Colonic mucosa (tissue), 4 donors: ENCODE results near the gene RDH12. TPM values are rescaled to one million over a fixed set of nuclear protein-coding genes. Genes with fewer than 3 reads are reported as not detected.

Experiments
- DNase-seq: peaks from one replicate; pipeline ENCODE4 v3.0.0-alpha.2; 2020
- H3K27ac ChIP-seq: fragments of 200-600 bp; one replicate; pipeline ENCODE4 v1.8.0; 2021
- H3K27me3 ChIP-seq: fragments of 200-600 bp; one replicate; pipeline ENCODE4 v1.8.0; 2021
- H3K36me3 ChIP-seq: fragments of 200-600 bp; one replicate; pipeline ENCODE4 v1.8.0; 2021
- H3K4me1 ChIP-seq: fragments of 200-600 bp; one replicate; pipeline ENCODE4 v1.8.0; 2021; ENCODE audit warnings: mild to moderate bottlenecking
- H3K4me3 ChIP-seq: fragments of 200-600 bp; one replicate; pipeline ENCODE4 v1.8.0; 2021
- H3K9ac ChIP-seq, 2 donors: one replicate each; pipeline ENCODE4 v1.7.0; 2013; ENCODE audit warnings: control low read depth in 2 of 2, low read depth in 2 of 2, low read length in 2 of 2
- H3K9me3 ChIP-seq: fragments of 200-600 bp; one replicate; pipeline ENCODE4 v1.8.0; 2021
- intact Hi-C: fragments of 100-400 bp; cut with DNase I; formaldehyde crosslinking; loops from one replicate; pipeline ENCODE4 v1.14.1; 2022
- total RNA-seq, 2 donors: library from RNA; stranded (reverse); fragmentation: NEBNext Ultra II Directional in 1 of 2; extraction: Animal tissue kit (Norgen Biotek cat#: 25700) in 1 of 2; gene quantifications; one replicate each; pipeline ENCODE4 v1.2.1, GENCODE V29; 2021
- TF ChIP-seq, protein P1 (sequence below): fragments of 200-600 bp; IDR thresholded peaks from one replicate; pipeline ENCODE4 v1.8.0; 2022; ENCODE audit warnings: antibody characterized with exemption, mild to moderate bottlenecking
- donor health status: healthy.
- donor health status: DM: no; HTN: no; CAD: no.
- donor health status: DM: no; HTN: no; CAD: no.

RDH12 gene
- total RNA-seq, 2 donors from 2014 or later: not detected

DNA sequence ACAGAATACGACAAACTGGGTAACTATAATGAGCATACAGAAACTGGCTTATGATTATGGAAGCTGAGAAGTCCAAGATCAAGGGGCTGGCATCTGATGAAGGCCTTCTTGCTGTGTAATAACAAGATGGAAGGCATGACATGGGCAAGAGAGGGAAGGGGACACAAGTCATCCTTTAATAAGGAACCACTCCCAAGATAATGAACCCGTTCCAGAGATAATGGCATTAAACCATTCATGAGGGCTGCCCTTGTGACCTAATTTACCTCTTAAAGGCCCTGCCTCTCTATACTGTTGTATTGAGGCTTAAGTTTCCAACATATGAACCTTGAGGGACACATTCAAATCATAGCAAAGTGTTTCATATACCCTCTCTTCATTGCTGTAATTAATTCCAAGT is 22.7 kb upstream of the RDH12 start:
- Histone ChIP-seq H3K4me3 (no peak overlapping the region), H3K9me3 (no peaks in the 10 kb centered on the region), H3K9ac (no peak overlapping the region), H3K27ac (no peak overlapping the region), H3K27me3 (no peaks in the 10 kb centered on the region), H3K36me3 (no peaks in the 10 kb centered on the region), H3K4me1 (no peaks in the 10 kb centered on the region)
- TF ChIP-seq, protein P1, sequence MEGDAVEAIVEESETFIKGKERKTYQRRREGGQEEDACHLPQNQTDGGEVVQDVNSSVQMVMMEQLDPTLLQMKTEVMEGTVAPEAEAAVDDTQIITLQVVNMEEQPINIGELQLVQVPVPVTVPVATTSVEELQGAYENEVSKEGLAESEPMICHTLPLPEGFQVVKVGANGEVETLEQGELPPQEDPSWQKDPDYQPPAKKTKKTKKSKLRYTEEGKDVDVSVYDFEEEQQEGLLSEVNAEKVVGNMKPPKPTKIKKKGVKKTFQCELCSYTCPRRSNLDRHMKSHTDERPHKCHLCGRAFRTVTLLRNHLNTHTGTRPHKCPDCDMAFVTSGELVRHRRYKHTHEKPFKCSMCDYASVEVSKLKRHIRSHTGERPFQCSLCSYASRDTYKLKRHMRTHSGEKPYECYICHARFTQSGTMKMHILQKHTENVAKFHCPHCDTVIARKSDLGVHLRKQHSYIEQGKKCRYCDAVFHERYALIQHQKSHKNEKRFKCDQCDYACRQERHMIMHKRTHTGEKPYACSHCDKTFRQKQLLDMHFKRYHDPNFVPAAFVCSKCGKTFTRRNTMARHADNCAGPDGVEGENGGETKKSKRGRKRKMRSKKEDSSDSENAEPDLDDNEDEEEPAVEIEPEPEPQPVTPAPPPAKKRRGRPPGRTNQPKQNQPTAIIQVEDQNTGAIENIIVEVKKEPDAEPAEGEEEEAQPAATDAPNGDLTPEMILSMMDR: no peak
- intact Hi-C loops: no loop called here
- DNase-seq: no peak

DNA sequence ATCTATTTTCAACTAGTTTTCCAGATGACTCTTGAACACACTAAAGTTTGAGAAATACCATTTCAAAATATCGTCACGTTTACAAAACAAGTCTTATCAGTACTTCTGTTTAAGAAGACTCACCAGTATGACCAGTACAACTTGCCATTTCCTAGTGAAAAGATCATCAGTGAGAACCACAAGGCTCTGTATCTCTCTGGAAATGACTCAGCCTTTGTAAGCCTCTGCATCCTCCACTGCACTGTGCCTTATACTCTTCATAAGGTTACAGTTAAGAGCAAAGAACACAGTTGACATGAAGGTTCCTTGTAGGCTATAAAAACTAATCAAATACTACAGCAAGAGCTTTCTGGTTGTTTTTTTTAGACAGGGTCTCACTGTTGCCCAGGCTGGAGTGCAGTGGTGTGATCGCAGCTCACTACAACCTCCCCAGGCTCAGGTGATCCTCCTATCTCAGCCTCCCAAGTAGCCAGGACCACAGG is 21.5 kb upstream of the RDH12 start:
- DNase-seq: no peak
- intact Hi-C loops: loop anchor here (5.0 kb wide), 1 partner anchor 78 kb away; the partner anchor contains the start of gene PIGH
- TF ChIP-seq, protein P1: no peak
- Histone ChIP-seq H3K36me3 (no peaks in the 10 kb centered on the region), H3K27ac (no peak overlapping the region), H3K9ac (no peak overlapping the region), H3K27me3 (no peaks in the 10 kb centered on the region), H3K4me3 (no peak overlapping the region), H3K4me1 (no peaks in the 10 kb centered on the region), H3K9me3 (no peaks in the 10 kb centered on the region)

DNA sequence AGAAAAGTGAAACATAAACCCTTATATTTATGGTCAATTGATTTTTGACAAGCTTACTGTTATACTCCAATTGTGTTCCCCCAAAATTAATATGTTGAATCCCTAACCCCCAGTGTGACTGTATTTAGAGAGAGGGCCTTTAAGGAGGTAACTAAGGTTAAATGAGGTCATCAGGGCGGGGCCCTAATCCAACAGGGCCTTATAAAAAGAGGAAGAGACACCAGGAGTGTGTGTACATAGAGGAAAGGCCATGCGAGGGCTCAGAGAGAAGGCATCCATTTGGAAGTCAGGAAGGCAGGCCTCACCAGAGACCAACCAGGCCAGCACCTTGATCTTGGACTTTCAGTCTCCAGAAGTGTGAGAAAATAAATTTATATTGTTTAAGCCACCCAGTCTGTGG is 20.7 kb upstream of the RDH12 start:
- H3K4me3 ChIP-seq: no peak overlapping the region
- H3K27me3 ChIP-seq: no peaks in the 10 kb centered on the region
- H3K4me1 ChIP-seq: no peaks in the 10 kb centered on the region
- TF ChIP-seq, protein P1: no peak
- no peaks in the 10 kb centered on the region for H3K9me3 ChIP-seq
- no peak overlapping the region for H3K27ac ChIP-seq
- no peak for DNase-seq
- intact Hi-C loops: loop anchor here (5.0 kb wide), 1 partner anchor 79 kb away; the partner anchor contains the start of gene PIGH
- H3K9ac ChIP-seq: no peak overlapping the region
- no peaks in the 10 kb centered on the region for H3K36me3 ChIP-seq

DNA sequence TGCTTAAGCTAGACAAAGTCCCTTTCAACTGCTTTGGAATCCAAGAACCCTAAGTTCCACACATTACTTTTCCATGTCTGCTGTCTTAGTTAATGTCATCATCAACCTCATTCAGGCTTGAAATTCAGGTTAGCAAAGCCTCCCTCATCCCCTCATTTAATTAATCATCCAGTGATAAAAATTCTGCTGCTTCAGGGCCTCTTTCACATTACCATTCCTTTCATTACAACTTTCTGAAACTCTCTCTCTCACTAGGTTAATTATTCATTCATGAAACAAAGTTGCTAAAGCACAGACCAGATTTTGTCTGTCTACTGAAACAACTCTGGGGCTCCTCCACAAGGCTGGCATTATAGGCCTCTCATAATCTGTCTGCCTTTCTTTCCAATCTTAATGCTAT is 17.8 kb upstream of the RDH12 start:
- Histone ChIP-seq H3K27me3 (no peaks in the 10 kb centered on the region), H3K9ac (no peak overlapping the region), H3K9me3 (no peaks in the 10 kb centered on the region), H3K27ac (no peak overlapping the region), H3K36me3 (no peaks in the 10 kb centered on the region), H3K4me1 (no peaks in the 10 kb centered on the region), H3K4me3 (no peak overlapping the region)
- DNase-seq: no peak
- TF ChIP-seq, protein P1: no peak
- intact Hi-C loops: loop anchor here (5.0 kb wide), 1 partner anchor 82 kb away; the partner anchor contains the start of gene PIGH

DNA sequence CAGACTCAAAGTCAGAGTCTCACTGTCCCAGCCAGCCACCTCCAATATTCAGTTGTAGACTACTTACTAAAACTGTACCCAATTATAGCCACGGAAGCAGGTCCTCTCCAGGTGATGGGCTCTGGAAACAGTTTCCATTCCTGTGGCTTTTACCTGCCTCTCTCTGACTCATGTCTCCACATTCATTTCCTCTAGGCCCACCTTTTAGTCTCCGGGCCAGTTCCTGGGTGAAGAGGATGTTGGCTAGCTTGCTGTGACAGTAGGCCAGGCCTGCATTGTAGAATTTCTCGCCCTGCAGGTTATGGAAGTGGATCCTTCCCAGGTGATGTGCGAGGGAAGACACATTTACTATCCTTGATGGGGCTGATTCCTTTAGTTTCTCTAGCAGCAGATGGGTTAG is 11.7 kb upstream of the RDH12 start:
- Histone ChIP-seq H3K4me1 (peaks cover 4% of the 10 kb centered on the region), H3K4me3 (no peak overlapping the region), H3K36me3 (no peaks in the 10 kb centered on the region), H3K27ac (no peak overlapping the region), H3K9ac (no peak overlapping the region), H3K9me3 (no peaks in the 10 kb centered on the region), H3K27me3 (no peaks in the 10 kb centered on the region)
- intact Hi-C loops: no loop called here
- TF ChIP-seq, protein P1: no peak
- no peak for DNase-seq
